ENCODE results near the gene SIL1.

DNA sequence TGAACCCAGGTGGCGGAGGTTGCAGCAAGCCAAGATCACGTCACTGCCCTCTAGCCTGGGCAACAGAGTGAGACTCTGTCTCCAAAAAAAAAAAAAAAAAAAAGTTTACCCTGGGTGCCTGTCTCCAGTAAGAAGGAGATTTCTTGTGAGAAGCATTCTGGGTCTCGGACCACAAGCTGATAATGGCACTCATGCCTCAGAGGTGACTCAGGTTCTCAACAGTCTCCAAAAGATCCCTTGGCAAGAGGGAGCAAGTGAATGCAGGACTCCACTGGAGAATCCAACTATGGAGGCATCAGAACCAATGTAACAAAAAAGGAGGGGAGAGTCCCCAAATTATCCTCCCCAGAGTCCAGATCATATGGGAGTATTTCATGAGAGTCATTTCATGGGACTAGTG, 217.0 kb downstream of the SIL1 start:
- TF ChIP-seq, protein P1, sequence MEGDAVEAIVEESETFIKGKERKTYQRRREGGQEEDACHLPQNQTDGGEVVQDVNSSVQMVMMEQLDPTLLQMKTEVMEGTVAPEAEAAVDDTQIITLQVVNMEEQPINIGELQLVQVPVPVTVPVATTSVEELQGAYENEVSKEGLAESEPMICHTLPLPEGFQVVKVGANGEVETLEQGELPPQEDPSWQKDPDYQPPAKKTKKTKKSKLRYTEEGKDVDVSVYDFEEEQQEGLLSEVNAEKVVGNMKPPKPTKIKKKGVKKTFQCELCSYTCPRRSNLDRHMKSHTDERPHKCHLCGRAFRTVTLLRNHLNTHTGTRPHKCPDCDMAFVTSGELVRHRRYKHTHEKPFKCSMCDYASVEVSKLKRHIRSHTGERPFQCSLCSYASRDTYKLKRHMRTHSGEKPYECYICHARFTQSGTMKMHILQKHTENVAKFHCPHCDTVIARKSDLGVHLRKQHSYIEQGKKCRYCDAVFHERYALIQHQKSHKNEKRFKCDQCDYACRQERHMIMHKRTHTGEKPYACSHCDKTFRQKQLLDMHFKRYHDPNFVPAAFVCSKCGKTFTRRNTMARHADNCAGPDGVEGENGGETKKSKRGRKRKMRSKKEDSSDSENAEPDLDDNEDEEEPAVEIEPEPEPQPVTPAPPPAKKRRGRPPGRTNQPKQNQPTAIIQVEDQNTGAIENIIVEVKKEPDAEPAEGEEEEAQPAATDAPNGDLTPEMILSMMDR (IDR thresholded peaks at IDR 0.05), result no peak
- no peak for TF ChIP-seq POLR2A (IDR thresholded peaks at IDR 0.05; ENCODE audit: low read depth)
- no peak for TF ChIP-seq POLR2AphosphoS5 (IDR thresholded peaks at IDR 0.05)
- no peak for TF ChIP-seq EP300 (IDR thresholded peaks at IDR 0.05)

Measured in esophagus muscularis mucosa (tissue), 4 donors.